Trophoblast cell (in vitro differentiated cells and primary cell): ENCODE measurements around the gene RNF208.

Experiments
- DNase-seq, 2 donors: peaks; one replicate each; pipeline ENCODE4 v3.0.0-alpha.2; 2016
- H2AFZ ChIP-seq: 2 replicates; pipeline ENCODE4 v1.6.1; 2013; ENCODE audit warnings: low read length, moderate library complexity, mild to moderate bottlenecking; ENCODE audit not compliant: insufficient read depth, poor library complexity
- H2AK5ac ChIP-seq: 2 replicates; pipeline ENCODE4 v1.6.1; 2013; ENCODE audit warnings: mild to moderate bottlenecking, low read length
- H2BK120ac ChIP-seq: 2 replicates; pipeline ENCODE4 v1.6.1; 2013; ENCODE audit warnings: low read length, mild to moderate bottlenecking, moderate library complexity; ENCODE audit not compliant: insufficient read depth, poor library complexity
- H2BK12ac ChIP-seq: 2 replicates; pipeline ENCODE4 v1.6.1; 2013; ENCODE audit warnings: mild to moderate bottlenecking, low read length, moderate library complexity
- H2BK5ac ChIP-seq: 2 replicates; pipeline ENCODE4 v1.6.1; 2013; ENCODE audit warnings: low read length, low read depth, moderate library complexity, mild to moderate bottlenecking; ENCODE audit not compliant: poor library complexity
- H3K14ac ChIP-seq: 2 replicates; pipeline ENCODE4 v1.6.1; 2013; ENCODE audit warnings: mild to moderate bottlenecking, low read length
- H3K18ac ChIP-seq: 2 replicates; pipeline ENCODE4 v1.6.1; 2013; ENCODE audit warnings: mild to moderate bottlenecking, low read length
- H3K23ac ChIP-seq: 2 replicates; pipeline ENCODE4 v1.6.1; 2013; ENCODE audit warnings: low read length
- H3K27ac ChIP-seq: 2 replicates; pipeline ENCODE4 v1.5.1; 2013; ENCODE audit warnings: low read depth, mild to moderate bottlenecking, inconsistent platforms, low read length, moderate library complexity
- H3K27me3 ChIP-seq: 2 replicates; pipeline ENCODE4 v1.6.1; 2013; ENCODE audit warnings: inconsistent platforms, mild to moderate bottlenecking, low read length, moderate library complexity; ENCODE audit not compliant: insufficient read depth
- H3K36me3 ChIP-seq, 2 experiments: 1 replicate in 1 of 2; 2 replicates in 1 of 2; pipeline ENCODE4 v1.6.1; 2013; ENCODE audit warnings: low read length in 2 of 2, mild to moderate bottlenecking in 2 of 2, moderate library complexity in 1 of 2; ENCODE audit not compliant: insufficient read depth in 2 of 2, control insufficient read depth in 1 of 2
- H3K4ac ChIP-seq: 2 replicates; pipeline ENCODE4 v1.6.1; 2013; ENCODE audit warnings: low read depth, mild to moderate bottlenecking, low read length, moderate library complexity
- H3K4me1 ChIP-seq, 2 experiments: 1 replicate in 1 of 2; 2 replicates in 1 of 2; pipeline ENCODE4 v1.6.1; 2013; ENCODE audit warnings: low read length in 2 of 2, mild to moderate bottlenecking in 2 of 2, moderate library complexity in 1 of 2; ENCODE audit not compliant: insufficient read depth in 2 of 2, control insufficient read depth in 1 of 2
- H3K4me2 ChIP-seq: 2 replicates; pipeline ENCODE4 v1.6.1; 2013; ENCODE audit warnings: inconsistent platforms, mild to moderate bottlenecking, low read length, moderate library complexity
- H3K4me3 ChIP-seq: 2 replicates; pipeline ENCODE4 v1.5.1; 2013; ENCODE audit warnings: mild to moderate bottlenecking, low read depth, low read length, inconsistent platforms
- H3K79me1 ChIP-seq: one replicate; pipeline ENCODE4 v1.6.1; 2013; ENCODE audit warnings: low read length
- H3K79me2 ChIP-seq: 2 replicates; pipeline ENCODE4 v1.6.1; 2013; ENCODE audit warnings: low read length, mild to moderate bottlenecking; ENCODE audit not compliant: control insufficient read depth, insufficient read depth, poor library complexity
- H3K9ac ChIP-seq: 2 replicates; pipeline ENCODE4 v1.6.1; 2013; ENCODE audit warnings: mild to moderate bottlenecking, low read length
- H3K9me3 ChIP-seq: 2 replicates; pipeline ENCODE4 v1.6.1; 2013; ENCODE audit warnings: low read depth, mild to moderate bottlenecking, control low read depth, inconsistent platforms, low read length; ENCODE audit not compliant: insufficient read depth
- H4K12ac ChIP-seq: 2 replicates; pipeline ENCODE4 v1.6.1; 2013; ENCODE audit warnings: low read depth, mild to moderate bottlenecking, low read length, moderate library complexity
- H4K8ac ChIP-seq: 2 replicates; pipeline ENCODE4 v1.6.1; 2013; ENCODE audit warnings: low read depth, mild to moderate bottlenecking, low read length, moderate library complexity
- H4K91ac ChIP-seq: one replicate; pipeline ENCODE4 v1.6.1; 2013; ENCODE audit warnings: low read depth, mild to moderate bottlenecking, low read length, moderate library complexity
- WGBS: extraction: QIAGEN DNeasy Blood & Tissue Kit; methylation state at CpG from one replicate; pipeline ENCODE4 v1.1.7; 2013; ENCODE audit warnings: missing lambda C conversion rate; ENCODE audit not compliant: insufficient read length, insufficient coverage; ENCODE audit errors: extremely low coverage; 5-methylcytosine and 5-hydroxymethylcytosine counted together

The RNF208 gene

GRCh38 chr9:137234055-137234697, 12.1 kb upstream of the RNF208 start:
- peak in 1 of 2 donors; percentile 28 for DNase-seq
- H2BK12ac ChIP-seq: no peak overlapping the region
- no peaks in the 10 kb centered on the region for H3K79me2 ChIP-seq
- no peaks in the 10 kb centered on the region for H3K27me3 ChIP-seq
- H2AK5ac ChIP-seq: no peak overlapping the region
- no peak overlapping the region for H3K23ac ChIP-seq
- no CpG with 5 or more reads among the region's 40 CpGs for WGBS
- H4K8ac ChIP-seq: no peak overlapping the region
- no peak overlapping the region for H3K4me3 ChIP-seq
- no peak overlapping the region for H3K27ac ChIP-seq
- no peaks in the 10 kb centered on the region for H3K36me3 ChIP-seq
- H2BK5ac ChIP-seq: no peak overlapping the region
- H2AFZ ChIP-seq: no peak overlapping the region
- H3K14ac ChIP-seq: no peak overlapping the region
- H3K4me1 ChIP-seq: peaks cover 5 to 8% of the 10 kb centered on the region in 2 experiments
- no peak overlapping the region for H3K4ac ChIP-seq
- H4K12ac ChIP-seq: no peak overlapping the region
- no peak overlapping the region for H3K18ac ChIP-seq
- H3K79me1 ChIP-seq: no peaks in the 10 kb centered on the region
- no peak overlapping the region for H4K91ac ChIP-seq
- no peak overlapping the region for H3K9ac ChIP-seq
- H3K9me3 ChIP-seq: no peaks in the 10 kb centered on the region
- no peak overlapping the region for H2BK120ac ChIP-seq
- no peak overlapping the region for H3K4me2 ChIP-seq

- H2BK5ac ChIP-seq: no peak overlapping the region
- H3K27me3 ChIP-seq: no peaks in the 10 kb centered on the region
- no peak overlapping the region for H3K23ac ChIP-seq
- H3K4me2 ChIP-seq: no peak overlapping the region
- peaks cover 5 to 9% of the 10 kb centered on the region in 2 experiments for H3K4me1 ChIP-seq
- DNase-seq: no peak
- H4K12ac ChIP-seq: no peak overlapping the region
- H3K4ac ChIP-seq: no peak overlapping the region
- no peak overlapping the region for H2BK12ac ChIP-seq
- H3K14ac ChIP-seq: no peak overlapping the region
- H3K27ac ChIP-seq: no peak overlapping the region
- no peak overlapping the region for H3K9ac ChIP-seq
- H3K9me3 ChIP-seq: peaks cover 1% of the 10 kb centered on the region
- no peak overlapping the region for H2AK5ac ChIP-seq
- H3K18ac ChIP-seq: no peak overlapping the region
- H3K79me1 ChIP-seq: no peaks in the 10 kb centered on the region
- H3K79me2 ChIP-seq: no peaks in the 10 kb centered on the region
- H3K4me3 ChIP-seq: no peak overlapping the region
- no peak overlapping the region for H2AFZ ChIP-seq
- no peak overlapping the region for H4K8ac ChIP-seq
- no peak overlapping the region for H4K91ac ChIP-seq
- no CpG with 5 or more reads among the region's 40 CpGs for WGBS
- H2BK120ac ChIP-seq: no peak overlapping the region
- no peaks in the 10 kb centered on the region for H3K36me3 ChIP-seq
Observed at GRCh38 chr9:137233143-137233980, 11.3 kb upstream of the RNF208 start.

DNA sequence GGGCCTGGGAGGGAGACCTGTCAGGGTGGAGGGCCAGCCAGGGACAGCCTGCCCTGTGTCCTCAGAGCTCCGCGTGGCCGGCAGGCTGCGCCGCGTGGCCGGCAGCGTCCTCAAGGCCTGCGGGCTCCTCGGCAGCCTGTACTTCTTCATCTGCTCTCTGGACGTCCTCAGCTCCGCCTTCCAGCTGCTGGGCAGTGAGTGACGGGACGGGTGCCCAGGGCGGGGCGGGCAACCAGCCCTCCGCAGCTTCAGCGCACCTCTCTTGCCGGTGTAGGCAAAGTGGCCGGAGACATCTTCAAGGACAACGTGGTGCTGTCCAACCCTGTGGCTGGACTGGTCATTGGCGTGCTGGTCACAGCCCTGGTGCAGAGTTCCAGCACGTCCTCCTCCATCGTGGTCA, 10.5 kb upstream of the RNF208 start:
- DNase-seq: no peak
- Histone ChIP-seq H2BK5ac (no peak overlapping the region), H3K9me3 (peaks cover 1% of the 10 kb centered on the region), H3K4me3 (no peak overlapping the region), H3K36me3 (no peaks in the 10 kb centered on the region), H3K79me1 (no peaks in the 10 kb centered on the region), H4K12ac (no peak overlapping the region), H4K91ac (no peak overlapping the region), H2BK12ac (no peak overlapping the region), H3K23ac (no peak overlapping the region), H2AFZ (no peak overlapping the region), H3K18ac (no peak overlapping the region), H3K79me2 (no peaks in the 10 kb centered on the region), H3K4me1 (peaks cover 5 to 9% of the 10 kb centered on the region in 2 experiments), H3K27ac (no peak overlapping the region), H3K27me3 (no peaks in the 10 kb centered on the region), H3K4me2 (no peak overlapping the region), H3K14ac (no peak overlapping the region), H2BK120ac (no peak overlapping the region), H4K8ac (no peak overlapping the region), H3K9ac (no peak overlapping the region), H2AK5ac (no peak overlapping the region), H3K4ac (no peak overlapping the region)
- WGBS: no CpG with 5 or more reads among the region's 24 CpGs

DNA sequence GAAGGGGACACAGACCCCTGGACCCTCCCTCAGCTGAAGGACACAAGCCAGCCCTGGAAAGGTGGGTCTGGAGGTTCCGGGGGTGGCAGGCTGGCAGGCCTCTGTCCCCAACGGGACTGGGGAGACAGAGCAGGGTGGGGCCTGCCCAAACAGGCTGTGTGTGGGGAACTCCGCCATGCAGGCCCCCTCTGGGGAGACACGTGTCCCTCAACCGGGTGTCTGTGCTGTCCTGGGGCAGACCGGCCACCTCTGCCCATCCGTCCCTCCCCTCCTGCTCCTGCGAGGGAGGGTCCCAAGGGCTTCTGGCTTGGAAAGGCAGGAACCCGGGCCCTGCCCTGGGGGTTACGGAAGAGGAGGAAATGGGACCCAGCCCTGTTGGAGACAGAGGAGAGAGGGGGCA, 10.1 kb upstream of the RNF208 start:
- Histone ChIP-seq H3K27me3 (no peaks in the 10 kb centered on the region), H3K4me3 (no peak overlapping the region), H3K27ac (no peak overlapping the region), H4K8ac (no peak overlapping the region), H3K36me3 (no peaks in the 10 kb centered on the region), H3K23ac (no peak overlapping the region), H2BK12ac (no peak overlapping the region), H4K12ac (no peak overlapping the region), H3K9me3 (peaks cover 1% of the 10 kb centered on the region), H3K9ac (no peak overlapping the region), H3K79me2 (no peaks in the 10 kb centered on the region), H3K18ac (no peak overlapping the region), H4K91ac (no peak overlapping the region), H2AK5ac (no peak overlapping the region), H2AFZ (no peak overlapping the region), H3K4me2 (no peak overlapping the region), H3K4me1 (peaks cover 8 to 13% of the 10 kb centered on the region in 2 experiments), H2BK120ac (no peak overlapping the region), H3K79me1 (no peaks in the 10 kb centered on the region), H3K14ac (no peak overlapping the region), H3K4ac (no peak overlapping the region), H2BK5ac (no peak overlapping the region)
- WGBS: no CpG with 5 or more reads among the region's 10 CpGs
- no peak for DNase-seq
